ENCODE measurements around the gene SPEG. TPM values are rescaled to one million over a fixed set of nuclear protein-coding genes. Genes with fewer than 3 reads are reported as not detected.
A peak's percentile ranks its signal among the peaks of the same experiment; 100 is the strongest.

The SPEG gene
- total RNA-seq, 2 donors from 2014 or later, result 30.7 to 53.4 TPM

GRCh38 chr2:219482674-219483405, 48.2 kb downstream of the SPEG start:
- TF ChIP-seq POLR2A (IDR thresholded peaks at IDR 0.05), result no peak
- no peak for TF ChIP-seq CTCF (IDR thresholded peaks at IDR 0.05)
- no peak for TF ChIP-seq POLR2AphosphoS5 (IDR thresholded peaks at IDR 0.05)
- no peak for DNase-seq (ENCODE audit: low spot score)
- Histone ChIP-seq H3K36me3 (no peaks in the 10 kb centered on the region), H3K4me3 (no peak overlapping the region), H3K27ac (no peak overlapping the region), H3K4me1 (replicated peaks) (peaks cover 6% of the 10 kb centered on the region), H3K9me3 (no peaks in the 10 kb centered on the region), H3K27me3 (replicated peaks; ENCODE audit: insufficient read depth) (peaks cover 4% of the 10 kb centered on the region)
- intact Hi-C loops (cut with DNase I), result no loop called here
- 80% methylated on average over 17 of the region's 17 CpGs for WGBS

GRCh38 chr2:219483451-219484342, 49.1 kb downstream of the SPEG start:
- 54% methylated on average over 41 of the region's 58 CpGs for WGBS
- H3K9me3 ChIP-seq, result no peaks in the 10 kb centered on the region
- H3K4me3 ChIP-seq, result peak overlapping the region in 1 of 2 donors; percentile 22
- H3K36me3 ChIP-seq, result no peaks in the 10 kb centered on the region
- H3K27me3 ChIP-seq (replicated peaks; ENCODE audit: insufficient read depth), result peaks cover 4% of the 10 kb centered on the region
- intact Hi-C loops (cut with DNase I), result no loop called here
- peaks cover 6% of the 10 kb centered on the region for H3K4me1 ChIP-seq (replicated peaks)
- no peak overlapping the region for H3K27ac ChIP-seq
- no peak for TF ChIP-seq POLR2A (IDR thresholded peaks at IDR 0.05)
- TF ChIP-seq CTCF (IDR thresholded peaks at IDR 0.05), result no peak
- TF ChIP-seq POLR2AphosphoS5 (IDR thresholded peaks at IDR 0.05), result no peak
- DNase-seq (ENCODE audit: low spot score), result no peak

GRCh38 chr2:219484343-219485200, 49.9 kb downstream of the SPEG start:
- Histone ChIP-seq H3K27ac (no peak overlapping the region), H3K27me3 (replicated peaks; ENCODE audit: insufficient read depth) (peaks cover 4% of the 10 kb centered on the region), H3K9me3 (no peaks in the 10 kb centered on the region), H3K4me1 (replicated peaks) (peaks cover 6% of the 10 kb centered on the region), H3K36me3 (no peaks in the 10 kb centered on the region), H3K4me3 (peak overlapping the region; percentile 1 to 22)
- WGBS, result 8% methylated on average over 41 of the region's 89 CpGs
- no peak for DNase-seq (ENCODE audit: low spot score)
- intact Hi-C loops (cut with DNase I), result no loop called here
- TF ChIP-seq POLR2AphosphoS5 (IDR thresholded peaks at IDR 0.05) (no peak), CTCF (IDR thresholded peaks at IDR 0.05) (no peak), POLR2A (IDR thresholded peaks at IDR 0.05) (no peak)

- Histone ChIP-seq H3K36me3 (no peaks in the 10 kb centered on the region), H3K4me3 (no peak overlapping the region), H3K27ac (no peak overlapping the region), H3K4me1 (replicated peaks) (peaks cover 6% of the 10 kb centered on the region), H3K9me3 (no peaks in the 10 kb centered on the region), H3K27me3 (replicated peaks; ENCODE audit: insufficient read depth) (peaks cover 4% of the 10 kb centered on the region)
- WGBS, result 91% methylated on average over 12 of the region's 12 CpGs
- DNase-seq (ENCODE audit: low spot score), result no peak
- TF ChIP-seq POLR2A (IDR thresholded peaks at IDR 0.05), result no peak
- no peak for TF ChIP-seq POLR2AphosphoS5 (IDR thresholded peaks at IDR 0.05)
- no peak for TF ChIP-seq CTCF (IDR thresholded peaks at IDR 0.05)
- intact Hi-C loops (cut with DNase I), result no loop called here
These were observed 50.5 kb downstream of the SPEG start for GRCh38 chr2:219485201-219485580.

Measured in prostate gland (tissue), 2 donors.